ENCODE results near the gene ABCB8. TPM values are rescaled to one million over a fixed set of nuclear protein-coding genes. Genes with fewer than 3 reads are reported as not detected.

Gene ABCB8
- polyA plus RNA-seq, 1 of the 3 experiments (the other 2 are of a cell fraction), result 36.0 TPM

DNA sequence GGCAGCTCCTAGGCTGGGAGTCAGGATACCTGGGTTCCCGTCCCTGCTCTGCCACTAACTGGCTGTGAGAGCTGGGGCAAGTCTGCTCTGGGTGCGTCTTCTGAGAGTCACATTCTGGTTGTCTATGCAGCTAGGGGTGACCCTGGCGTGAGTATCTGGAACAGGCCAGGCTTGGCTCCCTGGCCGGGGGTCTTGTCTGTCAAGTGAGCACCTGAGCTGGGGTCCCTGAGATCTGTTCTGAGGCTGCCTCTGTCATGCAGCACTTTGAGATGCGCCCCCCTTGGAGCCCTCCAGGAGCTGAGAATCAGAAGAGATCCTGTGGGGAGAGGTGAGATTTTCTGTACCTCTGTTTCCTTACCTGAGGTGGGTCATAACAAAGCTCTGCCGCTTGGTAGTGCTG lies 65.5 kb downstream of the ABCB8 start:
- Histone ChIP-seq H3K4me2 (no peak overlapping the region), H3K9me2 (no peaks in the 10 kb centered on the region), H3K79me2 (ENCODE audit: insufficient read depth) (peaks cover 100% of the 10 kb centered on the region), H3K9ac (no peak overlapping the region), H3K4me1 (ENCODE audit: control insufficient read depth in 1 of 2, insufficient read depth in 2 of 2, low read depth in 1 of 2, low read length in 1 of 2) (peaks cover 7 to 15% of the 10 kb centered on the region in 2 experiments; a peak in 3 of 4 replicates), H3F3A (replicated peaks; ENCODE audit: insufficient read depth) (peaks cover 15% of the 10 kb centered on the region), H3K4me3 (ENCODE audit: low read depth in 2 of 2, low read length in 1 of 2) (no peak overlapping the region), H2AFZ (ENCODE audit: low read depth) (no peak overlapping the region), H3K27ac (ENCODE audit: low read depth in 2 of 2, low read length in 1 of 2) (no peak overlapping the region), H3K27me3 (ENCODE audit: insufficient read depth) (no peaks in the 10 kb centered on the region), H4K20me1 (ENCODE audit: insufficient read depth) (peaks cover 98% of the 10 kb centered on the region), H3K9me3 (no peaks in the 10 kb centered on the region), H3K36me3 (replicated peaks in 1 of 2; ENCODE audit: control insufficient read depth in 1 of 2, insufficient read depth in 2 of 2, low read length in 1 of 2) (peaks cover 3 to 11% of the 10 kb centered on the region in 2 experiments)
- ChIA-PET CTCF (interaction anchor here (0.9 to 21.3 kb wide), 4 partner anchors 15 to 76 kb away, joined by 4 to 474 read pairs (median 6); no protein-coding TSS in a partner anchor), POLR2A (no interaction called here)
- no peak for DNase-seq
- TF ChIP-seq, protein P1, sequence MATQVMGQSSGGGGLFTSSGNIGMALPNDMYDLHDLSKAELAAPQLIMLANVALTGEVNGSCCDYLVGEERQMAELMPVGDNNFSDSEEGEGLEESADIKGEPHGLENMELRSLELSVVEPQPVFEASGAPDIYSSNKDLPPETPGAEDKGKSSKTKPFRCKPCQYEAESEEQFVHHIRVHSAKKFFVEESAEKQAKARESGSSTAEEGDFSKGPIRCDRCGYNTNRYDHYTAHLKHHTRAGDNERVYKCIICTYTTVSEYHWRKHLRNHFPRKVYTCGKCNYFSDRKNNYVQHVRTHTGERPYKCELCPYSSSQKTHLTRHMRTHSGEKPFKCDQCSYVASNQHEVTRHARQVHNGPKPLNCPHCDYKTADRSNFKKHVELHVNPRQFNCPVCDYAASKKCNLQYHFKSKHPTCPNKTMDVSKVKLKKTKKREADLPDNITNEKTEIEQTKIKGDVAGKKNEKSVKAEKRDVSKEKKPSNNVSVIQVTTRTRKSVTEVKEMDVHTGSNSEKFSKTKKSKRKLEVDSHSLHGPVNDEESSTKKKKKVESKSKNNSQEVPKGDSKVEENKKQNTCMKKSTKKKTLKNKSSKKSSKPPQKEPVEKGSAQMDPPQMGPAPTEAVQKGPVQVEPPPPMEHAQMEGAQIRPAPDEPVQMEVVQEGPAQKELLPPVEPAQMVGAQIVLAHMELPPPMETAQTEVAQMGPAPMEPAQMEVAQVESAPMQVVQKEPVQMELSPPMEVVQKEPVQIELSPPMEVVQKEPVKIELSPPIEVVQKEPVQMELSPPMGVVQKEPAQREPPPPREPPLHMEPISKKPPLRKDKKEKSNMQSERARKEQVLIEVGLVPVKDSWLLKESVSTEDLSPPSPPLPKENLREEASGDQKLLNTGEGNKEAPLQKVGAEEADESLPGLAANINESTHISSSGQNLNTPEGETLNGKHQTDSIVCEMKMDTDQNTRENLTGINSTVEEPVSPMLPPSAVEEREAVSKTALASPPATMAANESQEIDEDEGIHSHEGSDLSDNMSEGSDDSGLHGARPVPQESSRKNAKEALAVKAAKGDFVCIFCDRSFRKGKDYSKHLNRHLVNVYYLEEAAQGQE (IDR thresholded peaks at IDR 0.05; ENCODE audit: low read depth, low read length), result no peak
- TF ChIP-seq TEAD4 (IDR thresholded peaks at IDR 0.05; ENCODE audit: borderline replicate concordance, insufficient read depth), result no peak
- TF ChIP-seq POLR2AphosphoS5 (IDR thresholded peaks at IDR 0.05; ENCODE audit: low read depth, low read length), result no peak
- TF ChIP-seq YY1 (IDR thresholded peaks at IDR 0.05; ENCODE audit: low read depth), result no peak
- 92% methylated on average over 6 of the region's 6 CpGs for WGBS (ENCODE audit: low lambda C conversion rate)

DNA sequence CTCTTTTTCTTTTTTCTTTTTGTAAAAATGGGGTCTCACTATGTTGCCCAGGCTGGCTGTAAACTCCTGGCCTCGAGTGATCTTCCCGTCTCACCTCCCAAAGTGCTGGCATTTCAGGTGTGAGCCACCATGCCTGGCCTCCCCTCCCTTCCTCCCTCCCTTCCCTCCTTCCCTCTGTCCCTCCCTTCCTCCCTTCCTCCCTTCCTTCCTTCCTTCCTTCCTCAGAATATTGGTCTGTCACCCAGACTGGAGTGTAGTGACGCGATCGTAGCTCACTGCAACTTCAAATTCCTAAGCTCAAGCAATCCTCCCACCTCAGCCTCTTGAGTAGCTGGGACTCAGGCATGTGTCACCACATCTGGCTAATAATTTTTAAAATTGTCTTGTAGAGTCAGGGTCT lies 66.4 kb downstream of the ABCB8 start:
- Histone ChIP-seq H3K9ac (no peak overlapping the region), H3K27ac (ENCODE audit: low read depth in 2 of 2, low read length in 1 of 2) (no peak overlapping the region), H3K4me1 (ENCODE audit: control insufficient read depth in 1 of 2, insufficient read depth in 2 of 2, low read depth in 1 of 2, low read length in 1 of 2) (peaks cover 0 to 5% of the 10 kb centered on the region in 2 experiments; a peak in 1 of 4 replicates), H3F3A (replicated peaks; ENCODE audit: insufficient read depth) (peaks cover 15% of the 10 kb centered on the region), H3K36me3 (replicated peaks in 1 of 2; ENCODE audit: control insufficient read depth in 1 of 2, insufficient read depth in 2 of 2, low read length in 1 of 2) (peaks cover 3 to 8% of the 10 kb centered on the region in 2 experiments), H3K4me2 (no peak overlapping the region), H3K9me3 (no peaks in the 10 kb centered on the region), H4K20me1 (ENCODE audit: insufficient read depth) (peaks cover 95% of the 10 kb centered on the region), H3K27me3 (ENCODE audit: insufficient read depth) (no peaks in the 10 kb centered on the region), H3K4me3 (ENCODE audit: low read depth in 2 of 2, low read length in 1 of 2) (no peak overlapping the region), H3K9me2 (no peaks in the 10 kb centered on the region), H2AFZ (ENCODE audit: low read depth) (no peak overlapping the region), H3K79me2 (ENCODE audit: insufficient read depth) (peaks cover 100% of the 10 kb centered on the region)
- DNase-seq, result no peak
- 90% methylated on average over 5 of the region's 5 CpGs for WGBS (ENCODE audit: low lambda C conversion rate)
- ChIA-PET POLR2A (no interaction called here), CTCF (interaction anchor here (0.8 to 21.3 kb wide), 6 partner anchors 14 to 77 kb away, joined by 3 to 474 read pairs (median 4); no protein-coding TSS in a partner anchor)
- no peak for TF ChIP-seq MEF2A (IDR thresholded peaks at IDR 0.05; ENCODE audit: borderline replicate concordance, low read depth)
- TF ChIP-seq SIN3A (IDR thresholded peaks at IDR 0.05; ENCODE audit: borderline replicate concordance, low read depth, low read length), result no peak
- TF ChIP-seq GATA2 (CRISPR knock-in tag; IDR thresholded peaks at IDR 0.05), result no peak
- TF ChIP-seq, protein P2, sequence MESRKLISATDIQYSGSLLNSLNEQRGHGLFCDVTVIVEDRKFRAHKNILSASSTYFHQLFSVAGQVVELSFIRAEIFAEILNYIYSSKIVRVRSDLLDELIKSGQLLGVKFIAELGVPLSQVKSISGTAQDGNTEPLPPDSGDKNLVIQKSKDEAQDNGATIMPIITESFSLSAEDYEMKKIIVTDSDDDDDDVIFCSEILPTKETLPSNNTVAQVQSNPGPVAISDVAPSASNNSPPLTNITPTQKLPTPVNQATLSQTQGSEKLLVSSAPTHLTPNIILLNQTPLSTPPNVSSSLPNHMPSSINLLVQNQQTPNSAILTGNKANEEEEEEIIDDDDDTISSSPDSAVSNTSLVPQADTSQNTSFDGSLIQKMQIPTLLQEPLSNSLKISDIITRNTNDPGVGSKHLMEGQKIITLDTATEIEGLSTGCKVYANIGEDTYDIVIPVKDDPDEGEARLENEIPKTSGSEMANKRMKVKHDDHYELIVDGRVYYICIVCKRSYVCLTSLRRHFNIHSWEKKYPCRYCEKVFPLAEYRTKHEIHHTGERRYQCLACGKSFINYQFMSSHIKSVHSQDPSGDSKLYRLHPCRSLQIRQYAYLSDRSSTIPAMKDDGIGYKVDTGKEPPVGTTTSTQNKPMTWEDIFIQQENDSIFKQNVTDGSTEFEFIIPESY (IDR thresholded peaks at IDR 0.05; ENCODE audit: borderline replicate concordance, low read depth), result no peak
- no peak for TF ChIP-seq SMC3 (IDR thresholded peaks at IDR 0.05; ENCODE audit: low read depth, low read length)
- TF ChIP-seq GABPA (IDR thresholded peaks at IDR 0.05; ENCODE audit: low read depth), result no peak
- TF ChIP-seq RCOR1 (IDR thresholded peaks at IDR 0.05; ENCODE audit: low read length), result no peak

Measured in SK-N-SH (cell line).